Activated naive CD4-positive, alpha-beta T cell treated with anti-CD3 and anti-CD28 coated beads, Interleukin-2, amount 50 U/mL, for 24 hours (primary cell): Measurements from ENCODE around the gene CDH2.

Experiments used
- H3K27ac Mint-ChIP-seq: one replicate; pipeline ENCODE4 v1.8.0; 2021; ENCODE audit warnings: mild to moderate bottlenecking, mixed read lengths
- H3K27me3 Mint-ChIP-seq: one replicate; pipeline ENCODE4 v1.8.0; 2021; ENCODE audit warnings: mixed read lengths
- H3K36me3 Mint-ChIP-seq: one replicate; pipeline ENCODE4 v1.8.0; 2021; ENCODE audit warnings: mixed read lengths
- H3K4me1 Mint-ChIP-seq: one replicate; pipeline ENCODE4 v1.8.0; 2021; ENCODE audit warnings: mixed read lengths
- H3K4me3 Mint-ChIP-seq: one replicate; pipeline ENCODE4 v1.8.0; 2021; ENCODE audit warnings: mild to moderate bottlenecking, mixed read lengths
- H3K9me3 Mint-ChIP-seq: one replicate; pipeline ENCODE4 v1.8.0; 2021; ENCODE audit warnings: mixed read lengths

CDH2 gene

GRCh38 chr18:28123401-28124030 is 53.4 kb downstream of the CDH2 start:
- Mint-ChIP-seq H3K9me3 (peaks cover 13% of the 10 kb centered on the region), H3K27ac (no peak overlapping the region), H3K36me3 (no peaks in the 10 kb centered on the region), H3K27me3 (no peaks in the 10 kb centered on the region), H3K4me1 (no peaks in the 10 kb centered on the region), H3K4me3 (no peak overlapping the region)

DNA sequence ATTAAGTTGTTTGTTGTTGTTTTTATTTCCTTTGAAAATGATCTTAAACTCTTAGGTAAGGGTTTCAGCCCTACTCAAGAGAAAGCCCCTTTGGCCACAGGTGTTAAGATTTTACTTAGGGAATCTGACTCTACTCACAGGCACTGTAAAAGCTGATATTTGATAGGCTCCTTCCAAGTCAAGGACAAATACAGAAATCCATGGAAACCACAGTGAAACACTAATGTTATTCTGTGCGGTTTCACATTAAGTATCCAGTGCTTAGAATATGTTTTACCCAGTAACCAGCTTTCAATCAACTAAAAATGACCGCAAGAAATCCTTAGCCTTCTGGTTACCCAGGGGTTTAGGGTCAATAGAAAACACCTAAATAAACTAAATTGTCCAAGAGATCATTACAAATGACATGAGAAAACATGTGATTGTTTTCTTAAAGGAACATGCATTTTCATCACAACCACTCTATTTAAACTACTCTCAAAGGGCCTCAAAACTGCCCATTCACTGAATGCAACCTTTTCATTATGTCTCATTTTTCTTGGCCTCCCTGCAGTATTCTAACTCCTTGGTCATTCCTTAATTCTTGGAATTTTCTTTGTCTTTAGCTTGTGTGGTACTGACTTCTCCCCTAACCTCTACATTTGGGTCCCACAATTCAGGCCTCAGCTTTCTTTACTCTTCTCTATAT is 56.0 kb downstream of the CDH2 start:
- no peaks in the 10 kb centered on the region for H3K36me3 Mint-ChIP-seq
- peaks cover 7% of the 10 kb centered on the region for H3K9me3 Mint-ChIP-seq
- H3K4me1 Mint-ChIP-seq = no peaks in the 10 kb centered on the region
- H3K27me3 Mint-ChIP-seq = no peaks in the 10 kb centered on the region
- no peak overlapping the region for H3K4me3 Mint-ChIP-seq
- no peak overlapping the region for H3K27ac Mint-ChIP-seq

GRCh38 chr18:28116461-28116860 is 60.5 kb downstream of the CDH2 start:
- no peak overlapping the region for H3K4me3 Mint-ChIP-seq
- H3K36me3 Mint-ChIP-seq = no peaks in the 10 kb centered on the region
- no peak overlapping the region for H3K27ac Mint-ChIP-seq
- no peaks in the 10 kb centered on the region for H3K27me3 Mint-ChIP-seq
- H3K9me3 Mint-ChIP-seq = peaks cover 7% of the 10 kb centered on the region
- no peaks in the 10 kb centered on the region for H3K4me1 Mint-ChIP-seq

DNA sequence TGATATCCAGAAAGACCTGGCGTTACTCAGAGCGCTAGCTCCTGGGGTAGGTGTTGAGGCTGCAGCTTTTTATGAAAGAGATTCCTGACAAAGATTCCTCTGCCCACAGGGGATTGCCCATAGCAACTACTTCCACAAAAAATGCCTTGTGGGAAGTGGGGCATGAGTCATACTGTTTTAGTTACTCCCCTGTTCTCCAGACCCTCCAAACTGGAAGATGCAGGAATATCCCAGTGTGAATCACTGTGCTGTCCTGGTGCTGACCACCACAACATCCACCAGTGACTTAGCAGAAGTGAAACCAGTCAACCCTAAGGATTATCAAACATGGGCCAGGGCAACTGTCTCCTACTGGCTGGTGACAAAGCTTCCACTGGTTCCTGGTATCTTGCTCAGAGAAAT is 61.8 kb downstream of the CDH2 start:
- Mint-ChIP-seq H3K9me3 (peaks cover 7% of the 10 kb centered on the region), H3K27ac (no peak overlapping the region), H3K4me3 (no peak overlapping the region), H3K36me3 (no peaks in the 10 kb centered on the region), H3K27me3 (no peaks in the 10 kb centered on the region), H3K4me1 (no peaks in the 10 kb centered on the region)

- Mint-ChIP-seq H3K36me3 (no peaks in the 10 kb centered on the region), H3K4me1 (no peaks in the 10 kb centered on the region), H3K9me3 (no peaks in the 10 kb centered on the region), H3K4me3 (no peak overlapping the region), H3K27me3 (no peaks in the 10 kb centered on the region), H3K27ac (no peak overlapping the region)
These were observed 62.5 kb downstream of the CDH2 start for GRCh38 chr18:28114472-28114871.

GRCh38 chr18:28113271-28114029 is 63.5 kb downstream of the CDH2 start:
- Mint-ChIP-seq H3K27me3 (no peaks in the 10 kb centered on the region), H3K27ac (no peak overlapping the region), H3K9me3 (peaks cover 5% of the 10 kb centered on the region), H3K4me3 (no peak overlapping the region), H3K4me1 (no peaks in the 10 kb centered on the region), H3K36me3 (no peaks in the 10 kb centered on the region)

GRCh38 chr18:28112056-28112470 is 64.9 kb downstream of the CDH2 start:
- Mint-ChIP-seq H3K9me3 (peaks cover 13% of the 10 kb centered on the region), H3K4me3 (no peak overlapping the region), H3K27ac (no peak overlapping the region), H3K36me3 (no peaks in the 10 kb centered on the region), H3K27me3 (no peaks in the 10 kb centered on the region), H3K4me1 (no peaks in the 10 kb centered on the region)

- Mint-ChIP-seq H3K27ac (no peak overlapping the region), H3K9me3 (peaks cover 13% of the 10 kb centered on the region), H3K4me1 (no peaks in the 10 kb centered on the region), H3K36me3 (no peaks in the 10 kb centered on the region), H3K27me3 (no peaks in the 10 kb centered on the region), H3K4me3 (no peak overlapping the region)
These were observed 66.0 kb downstream of the CDH2 start for GRCh38 chr18:28110924-28111323.

DNA sequence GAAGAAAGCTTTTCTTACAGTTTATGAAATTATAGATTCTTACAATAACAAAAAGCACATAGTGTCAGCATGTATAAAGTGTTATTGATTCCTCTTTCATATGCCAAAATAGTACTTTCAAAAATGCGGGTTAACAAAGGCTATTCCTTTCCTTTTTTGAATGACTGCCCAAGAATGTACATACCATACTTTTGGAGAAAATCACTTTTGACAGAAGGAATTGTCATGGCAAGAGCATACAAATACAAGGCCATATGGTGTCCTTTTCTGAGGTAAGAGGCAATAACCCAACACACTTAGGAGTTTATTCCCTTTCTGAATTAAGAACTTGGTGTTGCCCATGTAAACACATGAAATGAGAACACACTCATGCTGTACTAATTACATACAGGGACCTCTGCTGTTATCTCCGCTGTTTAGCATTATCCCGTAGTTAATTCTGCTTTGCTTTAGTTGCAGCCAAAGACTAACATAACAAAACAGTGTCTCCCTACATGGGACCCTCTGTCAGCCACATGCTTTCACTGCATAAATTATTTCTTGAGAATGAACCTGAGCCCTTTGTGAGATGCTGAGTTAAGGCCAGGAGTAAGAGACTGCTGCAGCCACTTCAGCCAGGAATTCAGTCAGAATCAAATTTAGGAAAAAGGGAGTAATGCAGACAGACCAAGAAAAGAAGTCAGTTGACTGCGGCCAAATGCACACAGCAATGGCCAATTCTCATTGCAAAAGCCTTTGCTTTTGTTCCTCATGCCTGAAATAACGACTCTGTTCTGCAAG is 67.0 kb downstream of the CDH2 start:
- Mint-ChIP-seq H3K27ac (no peak overlapping the region), H3K4me1 (no peaks in the 10 kb centered on the region), H3K36me3 (no peaks in the 10 kb centered on the region), H3K4me3 (no peak overlapping the region), H3K9me3 (peaks cover 13% of the 10 kb centered on the region), H3K27me3 (no peaks in the 10 kb centered on the region)

- no peak overlapping the region for H3K27ac Mint-ChIP-seq
- no peaks in the 10 kb centered on the region for H3K27me3 Mint-ChIP-seq
- H3K36me3 Mint-ChIP-seq = no peaks in the 10 kb centered on the region
- no peaks in the 10 kb centered on the region for H3K4me1 Mint-ChIP-seq
- H3K9me3 Mint-ChIP-seq = peaks cover 13% of the 10 kb centered on the region
- H3K4me3 Mint-ChIP-seq = no peak overlapping the region
These were observed 68.1 kb downstream of the CDH2 start for GRCh38 chr18:28108814-28109213.

- Mint-ChIP-seq H3K27ac (no peak overlapping the region), H3K27me3 (no peaks in the 10 kb centered on the region), H3K36me3 (no peaks in the 10 kb centered on the region), H3K9me3 (peaks cover 13% of the 10 kb centered on the region), H3K4me1 (no peaks in the 10 kb centered on the region), H3K4me3 (no peak overlapping the region)
These were observed 68.7 kb downstream of the CDH2 start for GRCh38 chr18:28108254-28108653.

DNA sequence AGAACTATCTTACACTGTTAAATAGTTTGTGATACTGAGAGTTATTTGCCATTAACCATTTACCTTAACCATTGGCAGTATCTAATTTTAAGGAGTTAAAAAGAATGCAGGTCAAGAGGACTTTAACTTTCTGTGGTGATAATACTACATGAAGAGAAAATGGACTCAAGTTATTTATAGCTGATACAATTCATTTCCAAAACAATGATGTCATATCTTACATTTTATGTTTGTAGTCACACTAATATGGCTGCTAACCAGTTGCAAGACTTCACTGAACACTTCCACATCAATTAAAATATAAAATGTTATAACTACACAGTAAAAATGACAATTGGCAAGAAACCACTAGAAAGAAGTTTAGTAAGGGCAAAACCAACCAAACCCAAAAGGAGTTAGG is 77.7 kb downstream of the CDH2 start:
- no peaks in the 10 kb centered on the region for H3K4me1 Mint-ChIP-seq
- H3K4me3 Mint-ChIP-seq = no peak overlapping the region
- H3K27ac Mint-ChIP-seq = no peak overlapping the region
- peaks cover 7% of the 10 kb centered on the region for H3K9me3 Mint-ChIP-seq
- no peaks in the 10 kb centered on the region for H3K27me3 Mint-ChIP-seq
- no peaks in the 10 kb centered on the region for H3K36me3 Mint-ChIP-seq

- H3K9me3 Mint-ChIP-seq = no peaks in the 10 kb centered on the region
- no peaks in the 10 kb centered on the region for H3K4me1 Mint-ChIP-seq
- H3K4me3 Mint-ChIP-seq = no peak overlapping the region
- no peaks in the 10 kb centered on the region for H3K36me3 Mint-ChIP-seq
- no peaks in the 10 kb centered on the region for H3K27me3 Mint-ChIP-seq
- H3K27ac Mint-ChIP-seq = no peak overlapping the region
These were observed 81.3 kb downstream of the CDH2 start for GRCh38 chr18:28095631-28096030.

GRCh38 chr18:28095041-28095440 is 81.9 kb downstream of the CDH2 start:
- H3K4me3 Mint-ChIP-seq = no peak overlapping the region
- H3K27ac Mint-ChIP-seq = no peak overlapping the region
- no peaks in the 10 kb centered on the region for H3K9me3 Mint-ChIP-seq
- H3K36me3 Mint-ChIP-seq = no peaks in the 10 kb centered on the region
- H3K4me1 Mint-ChIP-seq = no peaks in the 10 kb centered on the region
- H3K27me3 Mint-ChIP-seq = no peaks in the 10 kb centered on the region

DNA sequence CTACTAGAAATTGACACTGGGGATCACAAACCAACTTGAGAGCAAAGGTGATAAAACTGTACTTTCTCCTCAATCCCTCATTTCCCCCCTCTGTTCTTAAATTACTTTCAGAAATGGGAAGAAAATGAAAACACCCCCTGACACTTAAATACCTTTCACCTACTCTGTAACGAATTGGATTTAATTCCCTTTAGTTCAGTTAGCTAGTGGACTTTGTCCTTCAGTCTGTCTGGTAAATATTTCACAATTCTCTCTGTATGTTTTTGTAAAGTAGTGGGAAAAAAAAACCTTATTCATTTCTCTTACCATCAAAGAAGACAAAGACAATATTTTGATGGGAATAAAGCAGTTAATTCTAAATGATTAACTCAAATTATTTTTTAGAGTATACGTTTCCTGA is 85.7 kb downstream of the CDH2 start:
- Mint-ChIP-seq H3K9me3 (peaks cover 5% of the 10 kb centered on the region), H3K4me3 (no peak overlapping the region), H3K27ac (no peak overlapping the region), H3K36me3 (no peaks in the 10 kb centered on the region), H3K4me1 (no peaks in the 10 kb centered on the region), H3K27me3 (no peaks in the 10 kb centered on the region)

GRCh38 chr18:28088477-28088876 is 88.5 kb downstream of the CDH2 start:
- Mint-ChIP-seq H3K27ac (no peak overlapping the region), H3K9me3 (peaks cover 15% of the 10 kb centered on the region), H3K36me3 (no peaks in the 10 kb centered on the region), H3K4me1 (no peaks in the 10 kb centered on the region), H3K4me3 (no peak overlapping the region), H3K27me3 (no peaks in the 10 kb centered on the region)
